Vagina (tissue), 2 donors: Measurements from ENCODE around the gene CCNG2. TPM values are rescaled to one million over a fixed set of nuclear protein-coding genes. Genes with fewer than 3 reads are reported as not detected.

Experiments used
- DNase-seq, 2 donors: peaks; one replicate each; pipeline ENCODE4 v3.0.0-alpha.2; 2017; ENCODE audit errors: extremely low spot score in 2 of 2
- H3K27ac ChIP-seq: fragments of 200-600 bp; sonication (generic); one replicate; pipeline ENCODE4 v1.5.1; 2019
- H3K27me3 ChIP-seq: fragments of 200-600 bp; sonication (generic); one replicate; pipeline ENCODE4 v1.5.1; 2019
- H3K36me3 ChIP-seq, 2 donors: fragments of 200-600 bp; sonication (generic); one replicate each; pipeline ENCODE4 v1.5.1; 2017 to 2019
- H3K4me1 ChIP-seq: fragments of 200-600 bp; sonication (generic); one replicate; pipeline ENCODE4 v1.5.1; 2019
- H3K4me3 ChIP-seq, 2 donors: fragments of 200-600 bp; sonication (generic); 1 replicate in 1 of 2; 2 replicates in 1 of 2; pipeline ENCODE4 v1.5.1; 2016 to 2019
- H3K9me3 ChIP-seq: fragments of 200-600 bp; sonication (generic); one replicate; pipeline ENCODE4 v1.5.1; 2019
- POLR2A ChIP-seq, 2 donors: fragments of 450-650 bp; IDR thresholded peaks; one replicate each; pipeline ENCODE4 v1.6.1; 2017; ENCODE audit warnings: antibody characterized with exemption in 2 of 2, mild to moderate bottlenecking in 2 of 2, moderate library complexity in 2 of 2
- POLR2AphosphoS5 ChIP-seq, 2 donors: sonication (generic); formaldehyde crosslinking; IDR thresholded peaks; one replicate each; pipeline ENCODE4 v1.9.0; 2017; ENCODE audit warnings: antibody characterized with exemption in 2 of 2, mild to moderate bottlenecking in 2 of 2, low read depth in 1 of 2; ENCODE audit not compliant: insufficient read depth in 1 of 2
- intact Hi-C: fragments of 100-400 bp; cut with DNase I; formaldehyde crosslinking; loops from one replicate; pipeline ENCODE4 v1.15.1; 2023
- total RNA-seq: library from RNA; depleted of rRNA; stranded (reverse); fragments of >200 nt; gene quantifications from one replicate; pipeline ENCODE4 v1.2.3, GENCODE V29; 2016
- TF ChIP-seq, protein P1 (sequence below), 3 experiments: fragments of 450-650 bp in 2 of 3; fragments of 200-600 bp in 1 of 3; sonication (generic) in 1 of 3; IDR thresholded peaks; one replicate each; pipeline ENCODE4 v1.5.1; 2017 to 2019; ENCODE audit warnings: antibody characterized with exemption in 3 of 3, mild to moderate bottlenecking in 2 of 3, moderate library complexity in 2 of 3

The CCNG2 gene
- total RNA-seq, 1 donor from 2014 or later: 31.4 TPM

DNA sequence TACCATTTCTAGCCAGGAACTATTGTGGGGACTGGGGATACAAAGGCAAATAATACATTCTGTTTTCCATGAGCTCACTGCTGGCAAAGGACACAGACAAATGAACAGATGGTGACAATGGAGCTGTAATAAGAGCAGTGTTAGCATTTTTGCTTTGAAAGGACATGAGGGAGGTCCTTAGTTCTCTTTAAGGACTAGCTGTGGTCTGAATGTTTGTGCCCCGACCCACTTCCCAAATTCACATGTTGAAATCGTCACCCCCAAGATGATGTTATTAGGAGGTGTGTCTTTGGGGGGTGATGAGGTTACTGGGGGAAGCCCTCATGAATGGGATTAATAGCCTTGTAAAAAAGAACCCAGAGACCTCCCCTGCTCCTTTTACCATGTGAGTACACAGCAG, 30.3 kb downstream of the CCNG2 start:
- Histone ChIP-seq H3K4me3 (no peak overlapping the region), H3K27me3 (no peaks in the 10 kb centered on the region), H3K4me1 (no peaks in the 10 kb centered on the region), H3K36me3 (no peaks in the 10 kb centered on the region), H3K27ac (no peak overlapping the region), H3K9me3 (no peaks in the 10 kb centered on the region)
- DNase-seq: no peak
- no peak for TF ChIP-seq POLR2A (IDR thresholded peaks at IDR 0.05)
- TF ChIP-seq, protein P1, sequence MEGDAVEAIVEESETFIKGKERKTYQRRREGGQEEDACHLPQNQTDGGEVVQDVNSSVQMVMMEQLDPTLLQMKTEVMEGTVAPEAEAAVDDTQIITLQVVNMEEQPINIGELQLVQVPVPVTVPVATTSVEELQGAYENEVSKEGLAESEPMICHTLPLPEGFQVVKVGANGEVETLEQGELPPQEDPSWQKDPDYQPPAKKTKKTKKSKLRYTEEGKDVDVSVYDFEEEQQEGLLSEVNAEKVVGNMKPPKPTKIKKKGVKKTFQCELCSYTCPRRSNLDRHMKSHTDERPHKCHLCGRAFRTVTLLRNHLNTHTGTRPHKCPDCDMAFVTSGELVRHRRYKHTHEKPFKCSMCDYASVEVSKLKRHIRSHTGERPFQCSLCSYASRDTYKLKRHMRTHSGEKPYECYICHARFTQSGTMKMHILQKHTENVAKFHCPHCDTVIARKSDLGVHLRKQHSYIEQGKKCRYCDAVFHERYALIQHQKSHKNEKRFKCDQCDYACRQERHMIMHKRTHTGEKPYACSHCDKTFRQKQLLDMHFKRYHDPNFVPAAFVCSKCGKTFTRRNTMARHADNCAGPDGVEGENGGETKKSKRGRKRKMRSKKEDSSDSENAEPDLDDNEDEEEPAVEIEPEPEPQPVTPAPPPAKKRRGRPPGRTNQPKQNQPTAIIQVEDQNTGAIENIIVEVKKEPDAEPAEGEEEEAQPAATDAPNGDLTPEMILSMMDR (IDR thresholded peaks at IDR 0.05): no peak
- no peak for TF ChIP-seq POLR2AphosphoS5 (IDR thresholded peaks at IDR 0.05; ENCODE audit: insufficient read depth in 1 of 2, low read depth in 1 of 2)
- intact Hi-C loops: no loop called here

DNA sequence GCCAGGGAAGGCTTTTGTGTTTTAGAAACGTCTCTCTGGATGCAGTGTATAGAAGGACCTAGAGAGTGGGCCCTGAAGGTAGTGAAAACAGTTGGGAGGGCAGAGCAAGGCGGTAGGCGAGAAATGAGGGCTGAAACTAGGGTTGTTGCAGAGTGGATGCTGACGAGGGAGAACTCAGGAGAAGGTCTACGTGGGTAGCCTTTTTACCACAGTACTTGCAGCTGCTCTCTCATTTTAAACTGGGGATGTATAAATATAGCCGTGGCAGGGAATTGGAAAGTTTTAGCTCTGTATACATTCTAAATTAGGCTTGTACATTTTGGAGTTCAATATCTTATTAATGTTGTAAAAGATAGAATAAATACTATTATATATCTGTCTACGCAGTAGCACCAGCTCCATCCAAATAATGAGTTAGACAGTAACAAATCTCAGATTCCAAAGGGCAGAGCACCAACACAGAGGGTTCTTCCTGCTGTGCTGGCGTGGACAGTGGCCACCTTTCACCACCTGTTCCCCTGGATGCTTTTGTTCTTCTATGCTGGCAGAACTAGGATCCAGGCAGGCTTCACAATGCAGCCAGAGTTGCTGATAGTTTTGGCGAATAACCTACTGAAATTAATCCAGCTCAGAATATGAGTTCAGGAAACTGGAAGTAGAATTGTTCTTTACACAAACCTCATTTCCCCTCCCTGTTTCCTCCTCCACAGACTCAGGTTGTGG, 31.7 kb downstream of the CCNG2 start:
- TF ChIP-seq, protein P1 (IDR thresholded peaks at IDR 0.05): no peak
- no peak for TF ChIP-seq POLR2AphosphoS5 (IDR thresholded peaks at IDR 0.05; ENCODE audit: insufficient read depth in 1 of 2, low read depth in 1 of 2)
- intact Hi-C loops: no loop called here
- Histone ChIP-seq H3K4me1 (no peaks in the 10 kb centered on the region), H3K27me3 (no peaks in the 10 kb centered on the region), H3K36me3 (no peaks in the 10 kb centered on the region), H3K9me3 (no peaks in the 10 kb centered on the region), H3K4me3 (no peak overlapping the region), H3K27ac (no peak overlapping the region)
- DNase-seq: no peak

DNA sequence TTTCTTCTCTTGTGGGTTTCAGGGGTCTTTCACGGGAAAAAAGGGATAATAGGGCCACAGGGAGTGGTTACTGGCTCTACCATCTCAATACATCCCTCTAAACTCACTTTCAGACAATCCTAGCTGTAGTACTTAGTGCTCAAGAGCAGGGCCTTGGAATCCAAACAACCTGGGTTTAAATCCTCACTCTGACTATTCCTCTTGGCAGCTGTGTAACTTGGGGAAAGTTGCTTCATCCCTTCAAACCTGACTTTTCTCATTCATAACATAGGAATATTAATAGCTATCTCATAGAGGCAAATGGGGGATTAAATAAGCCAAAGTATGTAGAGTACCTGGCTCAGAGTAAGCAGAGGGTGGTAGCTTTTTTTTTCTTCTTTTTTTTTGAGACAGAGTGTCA, 32.4 kb downstream of the CCNG2 start:
- no peaks in the 10 kb centered on the region for H3K4me1 ChIP-seq
- intact Hi-C loops: no loop called here

DNA sequence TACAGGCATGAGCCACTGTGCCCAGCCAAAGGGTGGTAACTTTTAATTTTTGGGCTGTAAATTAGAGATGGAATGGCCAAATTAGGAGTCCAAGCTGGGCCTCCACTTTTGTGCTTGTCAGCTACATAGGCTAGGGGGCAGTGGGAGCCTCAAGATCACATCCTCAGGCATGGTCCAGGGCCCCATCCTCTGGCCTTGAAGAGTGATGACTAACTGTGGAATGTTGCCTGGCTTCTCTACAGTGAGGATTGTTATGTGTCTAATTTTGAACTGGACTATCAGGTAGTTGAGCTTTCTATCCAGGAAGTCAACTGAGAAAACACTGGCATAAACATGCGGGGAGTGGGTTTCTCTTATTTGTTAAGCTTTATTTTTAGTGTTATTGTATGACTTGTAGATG, 33.0 kb downstream of the CCNG2 start:
- Histone ChIP-seq H3K4me3 (no peak overlapping the region), H3K9me3 (no peaks in the 10 kb centered on the region), H3K4me1 (no peaks in the 10 kb centered on the region), H3K36me3 (no peaks in the 10 kb centered on the region), H3K27me3 (no peaks in the 10 kb centered on the region), H3K27ac (no peak overlapping the region)
- TF ChIP-seq POLR2A (IDR thresholded peaks at IDR 0.05) (no peak), POLR2AphosphoS5 (IDR thresholded peaks at IDR 0.05; ENCODE audit: insufficient read depth in 1 of 2, low read depth in 1 of 2) (no peak)
- TF ChIP-seq, protein P1 (IDR thresholded peaks at IDR 0.05): no peak
- no peak for DNase-seq
- intact Hi-C loops: no loop called here

More for the DNA sequence above, 32.4 kb downstream of the CCNG2 start:
- no peak for DNase-seq
- no peak overlapping the region for H3K27ac ChIP-seq
- TF ChIP-seq POLR2A (IDR thresholded peaks at IDR 0.05) (no peak), POLR2AphosphoS5 (IDR thresholded peaks at IDR 0.05; ENCODE audit: insufficient read depth in 1 of 2, low read depth in 1 of 2) (no peak)
- TF ChIP-seq, protein P1 (IDR thresholded peaks at IDR 0.05): no peak
- H3K4me3 ChIP-seq: no peak overlapping the region
- H3K36me3 ChIP-seq: no peaks in the 10 kb centered on the region
- no peaks in the 10 kb centered on the region for H3K27me3 ChIP-seq
- no peaks in the 10 kb centered on the region for H3K9me3 ChIP-seq

DNA sequence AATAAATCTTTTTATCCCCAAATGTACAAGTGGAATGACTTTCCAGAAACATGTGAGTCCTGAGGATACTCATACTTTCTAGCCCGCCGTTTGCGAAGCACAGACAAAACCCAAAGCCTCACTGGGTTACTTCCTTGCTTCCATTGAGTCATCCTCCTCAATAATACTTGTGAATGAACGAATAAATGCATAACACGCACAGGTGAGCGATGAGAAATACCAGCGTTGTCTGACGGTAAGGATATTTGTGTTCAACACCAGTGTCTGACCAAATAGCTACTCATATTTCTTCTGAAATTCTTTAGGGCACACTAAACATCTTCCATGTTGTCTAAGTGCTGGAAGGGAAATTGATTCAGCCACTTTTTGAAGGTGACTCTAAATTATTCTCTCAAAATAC, 36.0 kb downstream of the CCNG2 start:
- H3K36me3 ChIP-seq: no peaks in the 10 kb centered on the region
- no peaks in the 10 kb centered on the region for H3K4me1 ChIP-seq
- TF ChIP-seq, protein P1 (IDR thresholded peaks at IDR 0.05): no peak
- TF ChIP-seq POLR2A (IDR thresholded peaks at IDR 0.05) (no peak), POLR2AphosphoS5 (IDR thresholded peaks at IDR 0.05; ENCODE audit: insufficient read depth in 1 of 2, low read depth in 1 of 2) (no peak)
- no peak overlapping the region for H3K27ac ChIP-seq
- H3K27me3 ChIP-seq: no peaks in the 10 kb centered on the region
- no peak overlapping the region for H3K4me3 ChIP-seq
- H3K9me3 ChIP-seq: no peaks in the 10 kb centered on the region
- DNase-seq: no peak
- intact Hi-C loops: no loop called here
